ENCODE data around the gene CDH23.

CDH23 gene

GRCh38 chr10:71465551-71466252, 69.0 kb downstream of the CDH23 start:
- Histone ChIP-seq H3K27me3 (no peaks in the 10 kb centered on the region), H3K4me1 (ENCODE audit: control insufficient read depth in 1 of 2, insufficient read depth in 1 of 2, low read depth in 1 of 2, low read length in 1 of 2) (no peaks in the 10 kb centered on the region), H3K4me3 (ENCODE audit: low read depth in 1 of 2, low read length in 1 of 2) (no peak overlapping the region), H3K27ac (no peak overlapping the region), H3K36me3 (no peaks in the 10 kb centered on the region), H3K9me3 (no peaks in the 10 kb centered on the region)
- no peak for TF ChIP-seq CTCF (IDR thresholded peaks at IDR 0.05)

- H3K4me1 ChIP-seq (ENCODE audit: control insufficient read depth in 1 of 2, insufficient read depth in 1 of 2, low read depth in 1 of 2, low read length in 1 of 2): no peaks in the 10 kb centered on the region
- no peak overlapping the region for H3K4me3 ChIP-seq (ENCODE audit: low read depth in 1 of 2, low read length in 1 of 2)
- H3K36me3 ChIP-seq: no peaks in the 10 kb centered on the region
- H3K9me3 ChIP-seq: no peaks in the 10 kb centered on the region
- TF ChIP-seq CTCF (IDR thresholded peaks at IDR 0.05): no peak
- no peak overlapping the region for H3K27ac ChIP-seq
- H3K27me3 ChIP-seq: no peaks in the 10 kb centered on the region
These were observed 69.6 kb downstream of the CDH23 start for GRCh38 chr10:71466330-71466729.

- TF ChIP-seq CTCF (IDR thresholded peaks at IDR 0.05): no peak
- H3K36me3 ChIP-seq: no peaks in the 10 kb centered on the region
- H3K27me3 ChIP-seq: no peaks in the 10 kb centered on the region
- no peak overlapping the region for H3K4me3 ChIP-seq (ENCODE audit: low read depth in 1 of 2, low read length in 1 of 2)
- H3K9me3 ChIP-seq: no peaks in the 10 kb centered on the region
- no peak overlapping the region for H3K27ac ChIP-seq
- no peaks in the 10 kb centered on the region for H3K4me1 ChIP-seq (ENCODE audit: control insufficient read depth in 1 of 2, insufficient read depth in 1 of 2, low read depth in 1 of 2, low read length in 1 of 2)
These were observed 70.4 kb downstream of the CDH23 start for GRCh38 chr10:71467161-71467560.

- Histone ChIP-seq H3K4me1 (ENCODE audit: control insufficient read depth in 1 of 2, insufficient read depth in 1 of 2, low read depth in 1 of 2, low read length in 1 of 2) (no peaks in the 10 kb centered on the region), H3K27ac (no peak overlapping the region), H3K9me3 (no peaks in the 10 kb centered on the region), H3K4me3 (ENCODE audit: low read depth in 1 of 2, low read length in 1 of 2) (no peak overlapping the region), H3K36me3 (no peaks in the 10 kb centered on the region), H3K27me3 (no peaks in the 10 kb centered on the region)
- TF ChIP-seq CTCF (IDR thresholded peaks at IDR 0.05): no peak
These were observed 71.0 kb downstream of the CDH23 start for GRCh38 chr10:71467569-71468362.

GRCh38 chr10:71468363-71469094, 71.8 kb downstream of the CDH23 start:
- Histone ChIP-seq H3K36me3 (no peaks in the 10 kb centered on the region), H3K4me3 (ENCODE audit: low read depth in 1 of 2, low read length in 1 of 2) (no peak overlapping the region), H3K4me1 (ENCODE audit: control insufficient read depth in 1 of 2, insufficient read depth in 1 of 2, low read depth in 1 of 2, low read length in 1 of 2) (no peaks in the 10 kb centered on the region), H3K9me3 (no peaks in the 10 kb centered on the region), H3K27ac (no peak overlapping the region), H3K27me3 (no peaks in the 10 kb centered on the region)
- no peak for TF ChIP-seq CTCF (IDR thresholded peaks at IDR 0.05)

Measured in neutrophil (primary cell).